GM23338 (cell line): ENCODE data around the gene CD7. TPM values are rescaled to one million over a fixed set of nuclear protein-coding genes. Genes with fewer than 3 reads are reported as not detected.

ENCODE experiments used
- ATAC-seq: fragments of 200-7000 bp; cut with Tn5 transposase; 3 replicates; pipeline ENCODE4 v1.9.1; 2020
- DNase-seq: peaks from one replicate; pipeline ENCODE4 v3.0.0-alpha.2; 2015; ENCODE audit warnings: low spot score
- H2AFZ ChIP-seq: fragments of 200-600 bp; sonication (generic); 2 replicates; pipeline ENCODE4 v1.8.0; 2016; ENCODE audit warnings: antibody characterized with exemption, mild to moderate bottlenecking, moderate library complexity
- H3F3A ChIP-seq: fragments of 200-600 bp; sonication (generic); replicated peaks from 2 replicates; pipeline ENCODE4 v1.8.0; 2017; ENCODE audit warnings: antibody characterized with exemption, mixed run types, low read depth
- H3K27ac ChIP-seq: fragments of 200-600 bp; sonication (generic); 2 replicates; pipeline ENCODE4 v1.6.1; 2016; ENCODE audit warnings: low read depth
- H3K27me3 ChIP-seq: fragments of 200-600 bp; sonication (generic); 2 replicates; pipeline ENCODE4 v1.8.0; 2016; ENCODE audit warnings: mild to moderate bottlenecking, mixed run types, moderate library complexity; ENCODE audit not compliant: insufficient read depth
- H3K36me3 ChIP-seq: fragments of 200-600 bp; sonication (generic); 2 replicates; pipeline ENCODE4 v1.8.0; 2016; ENCODE audit warnings: mild to moderate bottlenecking; ENCODE audit not compliant: insufficient read depth
- H3K4me1 ChIP-seq: fragments of 200-600 bp; sonication (generic); 2 replicates; pipeline ENCODE4 v1.8.0; 2016; ENCODE audit warnings: mild to moderate bottlenecking, moderate library complexity; ENCODE audit not compliant: insufficient read depth
- H3K4me2 ChIP-seq: fragments of 200-600 bp; sonication (generic); 2 replicates; pipeline ENCODE4 v1.7.1; 2017; ENCODE audit warnings: mixed run types
- H3K4me3 ChIP-seq: fragments of 200-600 bp; sonication (generic); 2 replicates; pipeline ENCODE4 v1.6.1; 2016; ENCODE audit warnings: mixed run types
- H3K79me2 ChIP-seq: fragments of 200-600 bp; sonication (generic); replicated peaks from 2 replicates; pipeline ENCODE4 v1.8.0; 2017; ENCODE audit warnings: mild to moderate bottlenecking; ENCODE audit not compliant: insufficient read depth
- H3K9me2 ChIP-seq: fragments of 200-600 bp; sonication (generic); 2 replicates; pipeline ENCODE4 v1.8.0; 2017; ENCODE audit not compliant: insufficient read depth
- H4K20me1 ChIP-seq: fragments of 200-600 bp; sonication (generic); replicated peaks from 2 replicates; pipeline ENCODE4 v1.8.0; 2017; ENCODE audit warnings: mild to moderate bottlenecking; ENCODE audit not compliant: insufficient read depth
- H3K27ac Mint-ChIP-seq: 2 replicates; pipeline ENCODE4 v1.8.0; 2020; ENCODE audit warnings: inconsistent platforms, mild to moderate bottlenecking, moderate library complexity, mixed read lengths
- H3K27me3 Mint-ChIP-seq: 3 replicates; pipeline ENCODE4 v1.8.0; 2022; ENCODE audit warnings: low read depth, mild to moderate bottlenecking, moderate library complexity, mixed read lengths, inconsistent platforms; ENCODE audit not compliant: insufficient read depth, poor library complexity
- H3K36me3 Mint-ChIP-seq: 3 replicates; pipeline ENCODE4 v1.8.0; 2021; ENCODE audit warnings: low read depth, mild to moderate bottlenecking, inconsistent platforms, moderate library complexity, mixed read lengths
- H3K4me1 Mint-ChIP-seq: 3 replicates; pipeline ENCODE4 v1.8.0; 2020; ENCODE audit warnings: mild to moderate bottlenecking, inconsistent platforms, mixed read lengths
- H3K4me3 Mint-ChIP-seq: 3 replicates; pipeline ENCODE4 v1.8.0; 2021; ENCODE audit warnings: moderate library complexity, mild to moderate bottlenecking, inconsistent platforms, mixed read lengths
- H3K9me3 Mint-ChIP-seq: 3 replicates; pipeline ENCODE4 v1.8.0; 2020; ENCODE audit warnings: moderate library complexity, mild to moderate bottlenecking, inconsistent platforms, mixed read lengths
- CREB1 ChIP-seq: fragments of 250-450 bp; sonication (Bioruptor Pico); IDR thresholded peaks from 2 replicates; pipeline ENCODE4 v1.5.0; 2020; ENCODE audit warnings: low read depth, mild to moderate bottlenecking, moderate library complexity
- ETS1 ChIP-seq: IDR thresholded peaks from 2 replicates; pipeline ENCODE4 v1.6.1; 2016; ENCODE audit warnings: antibody characterized with exemption
- EZH2 ChIP-seq: fragments of 200-600 bp; sonication (generic); IDR thresholded peaks from one replicate; pipeline ENCODE4 v1.8.0; 2017; ENCODE audit warnings: antibody characterized with exemption, mild to moderate bottlenecking, low read depth; ENCODE audit not compliant: unreplicated experiment
- EZH2phosphoT487 ChIP-seq: fragments of 200-600 bp; sonication (generic); IDR thresholded peaks from one replicate; pipeline ENCODE4 v1.8.1; 2018; ENCODE audit warnings: antibody characterized with exemption; ENCODE audit not compliant: unreplicated experiment
- JUNB ChIP-seq: IDR thresholded peaks from one replicate; pipeline ENCODE4 v1.6.1; 2016; ENCODE audit warnings: antibody characterized with exemption; ENCODE audit not compliant: unreplicated experiment
- NANOG ChIP-seq: IDR thresholded peaks from 2 replicates; pipeline ENCODE4 v1.6.1; 2016; ENCODE audit warnings: antibody characterized with exemption, borderline replicate concordance
- POLR2AphosphoS5 ChIP-seq: IDR thresholded peaks from 2 replicates; pipeline ENCODE4 v1.6.1; 2016; ENCODE audit warnings: antibody characterized with exemption, low read depth
- REST ChIP-seq: IDR thresholded peaks from one replicate; pipeline ENCODE4 v1.6.1; 2018; ENCODE audit warnings: antibody characterized with exemption; ENCODE audit not compliant: unreplicated experiment
- STAT1 ChIP-seq: IDR thresholded peaks from one replicate; pipeline ENCODE4 v1.6.1; 2016; ENCODE audit warnings: antibody characterized with exemption; ENCODE audit not compliant: unreplicated experiment
- ZNF114 ChIP-seq: fragments of 250-450 bp; sonication (Bioruptor Pico); IDR thresholded peaks from 2 replicates; pipeline ENCODE4 v1.5.0; 2020; ENCODE audit warnings: mild to moderate bottlenecking, moderate library complexity
- ZNF331 ChIP-seq: fragments of 250-450 bp; sonication (Bioruptor Pico); IDR thresholded peaks from 2 replicates; pipeline ENCODE4 v1.5.0; 2020; ENCODE audit warnings: low read depth, mild to moderate bottlenecking, moderate library complexity
- polyA plus RNA-seq: library from polyadenylated mRNA; unstranded; fragments of >200 nt; fragmentation: Nextera tagmentation; extraction: Ambion mirVana; gene quantifications from 2 replicates; pipeline ENCODE4 v1.2.1, GENCODE V29; 2016
- total RNA-seq: library from RNA; depleted of rRNA; stranded (reverse); fragments of >200 nt; shearing (Covaris generic); gene quantifications from 2 replicates; pipeline ENCODE4 v1.2.3, GENCODE V29; 2014
- TF ChIP-seq, protein P1 (sequence below), 2 experiments: fragments of 200-600 bp in 1 of 2; sonication (generic) in 1 of 2; conservative IDR thresholded peaks; 2 replicates each; pipeline versions ENCODE4 v1.5.1 to v1.6.1; 2016 to 2017; ENCODE audit warnings: antibody characterized with exemption in 2 of 2, low read depth in 2 of 2, mild to moderate bottlenecking in 2 of 2, moderate library complexity in 1 of 2
- TF ChIP-seq, protein P2 (sequence below): fragments of 250-450 bp; sonication (Bioruptor Pico); IDR thresholded peaks from 2 replicates; pipeline ENCODE4 v1.5.0; 2020; ENCODE audit warnings: mild to moderate bottlenecking, moderate library complexity

The CD7 gene
- total and polyA plus RNA-seq, 2 experiments from 2014 or later: 0.42 to 0.44 TPM

- H3K4me1 ChIP-seq: no peaks in the 10 kb centered on the region
- TF ChIP-seq CREB1 (CRISPR knock-in tag) (no peak), EZH2 (no peak), STAT1 (no peak), ZNF331 (CRISPR knock-in tag) (no peak), EZH2phosphoT487 (no peak), REST (no peak), NANOG (no peak), ETS1 (no peak), JUNB (no peak), POLR2AphosphoS5 (no peak), ZNF114 (CRISPR knock-in tag) (no peak)
- TF ChIP-seq, protein P1, sequence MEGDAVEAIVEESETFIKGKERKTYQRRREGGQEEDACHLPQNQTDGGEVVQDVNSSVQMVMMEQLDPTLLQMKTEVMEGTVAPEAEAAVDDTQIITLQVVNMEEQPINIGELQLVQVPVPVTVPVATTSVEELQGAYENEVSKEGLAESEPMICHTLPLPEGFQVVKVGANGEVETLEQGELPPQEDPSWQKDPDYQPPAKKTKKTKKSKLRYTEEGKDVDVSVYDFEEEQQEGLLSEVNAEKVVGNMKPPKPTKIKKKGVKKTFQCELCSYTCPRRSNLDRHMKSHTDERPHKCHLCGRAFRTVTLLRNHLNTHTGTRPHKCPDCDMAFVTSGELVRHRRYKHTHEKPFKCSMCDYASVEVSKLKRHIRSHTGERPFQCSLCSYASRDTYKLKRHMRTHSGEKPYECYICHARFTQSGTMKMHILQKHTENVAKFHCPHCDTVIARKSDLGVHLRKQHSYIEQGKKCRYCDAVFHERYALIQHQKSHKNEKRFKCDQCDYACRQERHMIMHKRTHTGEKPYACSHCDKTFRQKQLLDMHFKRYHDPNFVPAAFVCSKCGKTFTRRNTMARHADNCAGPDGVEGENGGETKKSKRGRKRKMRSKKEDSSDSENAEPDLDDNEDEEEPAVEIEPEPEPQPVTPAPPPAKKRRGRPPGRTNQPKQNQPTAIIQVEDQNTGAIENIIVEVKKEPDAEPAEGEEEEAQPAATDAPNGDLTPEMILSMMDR (conservative IDR thresholded peaks at IDR 0.05; ENCODE audit: low read depth in 2 of 2): no peak
- TF ChIP-seq, protein P2, sequence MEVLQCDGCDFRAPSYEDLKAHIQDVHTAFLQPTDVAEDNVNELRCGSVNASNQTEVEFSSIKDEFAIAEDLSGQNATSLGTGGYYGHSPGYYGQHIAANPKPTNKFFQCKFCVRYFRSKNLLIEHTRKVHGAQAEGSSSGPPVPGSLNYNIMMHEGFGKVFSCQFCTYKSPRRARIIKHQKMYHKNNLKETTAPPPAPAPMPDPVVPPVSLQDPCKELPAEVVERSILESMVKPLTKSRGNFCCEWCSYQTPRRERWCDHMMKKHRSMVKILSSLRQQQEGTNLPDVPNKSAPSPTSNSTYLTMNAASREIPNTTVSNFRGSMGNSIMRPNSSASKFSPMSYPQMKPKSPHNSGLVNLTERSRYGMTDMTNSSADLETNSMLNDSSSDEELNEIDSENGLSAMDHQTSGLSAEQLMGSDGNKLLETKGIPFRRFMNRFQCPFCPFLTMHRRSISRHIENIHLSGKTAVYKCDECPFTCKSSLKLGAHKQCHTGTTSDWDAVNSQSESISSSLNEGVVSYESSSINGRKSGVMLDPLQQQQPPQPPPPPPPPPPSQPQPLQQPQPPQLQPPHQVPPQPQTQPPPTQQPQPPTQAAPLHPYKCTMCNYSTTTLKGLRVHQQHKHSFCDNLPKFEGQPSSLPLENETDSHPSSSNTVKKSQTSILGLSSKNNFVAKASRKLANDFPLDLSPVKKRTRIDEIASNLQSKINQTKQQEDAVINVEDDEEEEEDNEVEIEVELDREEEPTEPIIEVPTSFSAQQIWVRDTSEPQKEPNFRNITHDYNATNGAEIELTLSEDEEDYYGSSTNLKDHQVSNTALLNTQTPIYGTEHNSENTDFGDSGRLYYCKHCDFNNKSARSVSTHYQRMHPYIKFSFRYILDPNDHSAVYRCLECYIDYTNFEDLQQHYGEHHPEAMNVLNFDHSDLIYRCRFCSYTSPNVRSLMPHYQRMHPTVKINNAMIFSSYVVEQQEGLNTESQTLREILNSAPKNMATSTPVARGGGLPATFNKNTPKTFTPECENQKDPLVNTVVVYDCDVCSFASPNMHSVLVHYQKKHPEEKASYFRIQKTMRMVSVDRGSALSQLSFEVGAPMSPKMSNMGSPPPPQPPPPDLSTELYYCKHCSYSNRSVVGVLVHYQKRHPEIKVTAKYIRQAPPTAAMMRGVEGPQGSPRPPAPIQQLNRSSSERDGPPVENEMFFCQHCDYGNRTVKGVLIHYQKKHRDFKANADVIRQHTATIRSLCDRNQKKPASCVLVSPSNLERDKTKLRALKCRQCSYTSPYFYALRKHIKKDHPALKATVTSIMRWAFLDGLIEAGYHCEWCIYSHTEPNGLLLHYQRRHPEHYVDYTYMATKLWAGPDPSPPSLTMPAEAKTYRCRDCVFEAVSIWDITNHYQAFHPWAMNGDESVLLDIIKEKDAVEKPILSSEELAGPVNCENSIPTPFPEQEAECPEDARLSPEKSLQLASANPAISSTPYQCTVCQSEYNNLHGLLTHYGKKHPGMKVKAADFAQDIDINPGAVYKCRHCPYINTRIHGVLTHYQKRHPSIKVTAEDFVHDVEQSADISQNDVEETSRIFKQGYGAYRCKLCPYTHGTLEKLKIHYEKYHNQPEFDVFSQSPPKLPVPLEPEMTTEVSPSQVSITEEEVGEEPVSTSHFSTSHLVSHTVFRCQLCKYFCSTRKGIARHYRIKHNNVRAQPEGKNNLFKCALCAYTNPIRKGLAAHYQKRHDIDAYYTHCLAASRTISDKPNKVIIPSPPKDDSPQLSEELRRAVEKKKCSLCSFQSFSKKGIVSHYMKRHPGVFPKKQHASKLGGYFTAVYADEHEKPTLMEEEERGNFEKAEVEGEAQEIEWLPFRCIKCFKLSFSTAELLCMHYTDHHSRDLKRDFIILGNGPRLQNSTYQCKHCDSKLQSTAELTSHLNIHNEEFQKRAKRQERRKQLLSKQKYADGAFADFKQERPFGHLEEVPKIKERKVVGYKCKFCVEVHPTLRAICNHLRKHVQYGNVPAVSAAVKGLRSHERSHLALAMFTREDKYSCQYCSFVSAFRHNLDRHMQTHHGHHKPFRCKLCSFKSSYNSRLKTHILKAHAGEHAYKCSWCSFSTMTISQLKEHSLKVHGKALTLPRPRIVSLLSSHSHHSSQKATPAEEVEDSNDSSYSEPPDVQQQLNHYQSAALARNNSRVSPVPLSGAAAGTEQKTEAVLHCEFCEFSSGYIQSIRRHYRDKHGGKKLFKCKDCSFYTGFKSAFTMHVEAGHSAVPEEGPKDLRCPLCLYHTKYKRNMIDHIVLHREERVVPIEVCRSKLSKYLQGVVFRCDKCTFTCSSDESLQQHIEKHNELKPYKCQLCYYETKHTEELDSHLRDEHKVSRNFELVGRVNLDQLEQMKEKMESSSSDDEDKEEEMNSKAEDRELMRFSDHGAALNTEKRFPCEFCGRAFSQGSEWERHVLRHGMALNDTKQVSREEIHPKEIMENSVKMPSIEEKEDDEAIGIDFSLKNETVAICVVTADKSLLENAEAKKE (CRISPR knock-in tag): no peak
Observed at GRCh38 chr17:82314727-82315605, 2.4 kb downstream of the CD7 start.

More at GRCh38 chr17:82314727-82315605, 2.4 kb downstream of the CD7 start:
- no peaks in the 10 kb centered on the region for H3K27me3 ChIP-seq
- peaks cover 14% of the 10 kb centered on the region for H3F3A ChIP-seq
- peak overlapping the region; percentile 81; the same call in 1 of the 2 replicates for H3K4me2 ChIP-seq
- no peak for DNase-seq
- Mint-ChIP-seq H3K27me3 (peaks cover 12% of the 10 kb centered on the region), H3K9me3 (no peaks in the 10 kb centered on the region), H3K4me1 (peaks cover 6% of the 10 kb centered on the region; the same call in 1 of the 3 replicates), H3K4me3 (no peak overlapping the region), H3K36me3 (no peaks in the 10 kb centered on the region), H3K27ac (no peak overlapping the region)
- peak overlapping the region; percentile 51; the same call in 1 of the 2 replicates for H3K4me3 ChIP-seq
- no peaks in the 10 kb centered on the region for H3K36me3 ChIP-seq
- H3K9me2 ChIP-seq: no peaks in the 10 kb centered on the region
- H4K20me1 ChIP-seq: no peaks in the 10 kb centered on the region
- no peak overlapping the region for H3K27ac ChIP-seq
- H3K79me2 ChIP-seq: no peaks in the 10 kb centered on the region
- peak overlapping the region; percentile 96; the same call in 1 of the 2 replicates for H2AFZ ChIP-seq
- ATAC-seq: no peak
